SK-N-SH treated with all-trans-retinoic acid at 6 μM for 48 hours (cell line): ENCODE measurements around the gene KRTAP21-1.

Source experiments
- ARNTL ChIP-seq: fragments of 450-650 bp; formaldehyde crosslinking; IDR thresholded peaks from 2 replicates; pipeline ENCODE4 v1.5.0; 2020; ENCODE audit warnings: low read depth, mild to moderate bottlenecking, moderate library complexity, borderline replicate concordance
- CREB5 ChIP-seq: fragments of 250-450 bp; sonication (Bioruptor Pico); IDR thresholded peaks from 2 replicates; pipeline ENCODE4 v1.5.1; 2020; ENCODE audit warnings: low read depth, mild to moderate bottlenecking, moderate library complexity
- ESRRG ChIP-seq: fragments of 250-450 bp; sonication (Bioruptor Pico); IDR thresholded peaks from 2 replicates; pipeline ENCODE4 v1.6.1; 2021; ENCODE audit warnings: mild to moderate bottlenecking
- OSR1 ChIP-seq: fragments of 250-450 bp; sonication (Bioruptor Pico); IDR thresholded peaks from 2 replicates; pipeline ENCODE4 v1.8.0; 2022; ENCODE audit warnings: moderate library complexity, mild to moderate bottlenecking, inconsistent platforms
- PATZ1 ChIP-seq: fragments of 250-450 bp; sonication (Bioruptor Pico); IDR thresholded peaks from 2 replicates; pipeline ENCODE4 v1.8.0; 2020; ENCODE audit warnings: mild to moderate bottlenecking, moderate library complexity, borderline replicate concordance
- POU6F1 ChIP-seq: fragments of 250-450 bp; sonication (Bioruptor Pico); IDR thresholded peaks from 2 replicates; pipeline ENCODE4 v1.8.0; 2021; ENCODE audit warnings: low read depth, mild to moderate bottlenecking, moderate library complexity, borderline replicate concordance
- TSHZ2 ChIP-seq: fragments of 250-450 bp; sonication (Bioruptor Pico); IDR thresholded peaks from 2 replicates; pipeline ENCODE4 v1.5.0; 2020; ENCODE audit warnings: mild to moderate bottlenecking, moderate library complexity
- ZC3H10 ChIP-seq: fragments of 250-450 bp; sonication (Bioruptor Pico); IDR thresholded peaks from 2 replicates; pipeline ENCODE4 v1.5.1; 2021; ENCODE audit warnings: mild to moderate bottlenecking, moderate library complexity
- ZFP30 ChIP-seq: fragments of 450-650 bp; formaldehyde crosslinking; IDR thresholded peaks from 2 replicates; pipeline ENCODE4 v1.5.0; 2022; ENCODE audit warnings: mild to moderate bottlenecking, moderate library complexity
- ZNF565 ChIP-seq: fragments of 450-650 bp; formaldehyde crosslinking; conservative IDR thresholded peaks from 2 replicates; pipeline ENCODE4 v1.5.0; 2020; ENCODE audit warnings: low read depth, mild to moderate bottlenecking, moderate library complexity
- ZNF70 ChIP-seq: fragments of 450-650 bp; formaldehyde crosslinking; IDR thresholded peaks from 2 replicates; pipeline ENCODE4 v1.5.0; 2020; ENCODE audit warnings: mild to moderate bottlenecking, moderate library complexity

- TF ChIP-seq OSR1, result no peak
- no peak for TF ChIP-seq CREB5 (CRISPR knock-in tag)
- TF ChIP-seq ZC3H10 (CRISPR knock-in tag), result no peak
- no peak for TF ChIP-seq POU6F1
- no peak for TF ChIP-seq ZNF70 (CRISPR knock-in tag)
- TF ChIP-seq PATZ1, result no peak
- no peak for TF ChIP-seq ARNTL (CRISPR knock-in tag)
- no peak for TF ChIP-seq ZNF565 (CRISPR knock-in tag)
- no peak for TF ChIP-seq ESRRG (CRISPR knock-in tag)
- no peak for TF ChIP-seq ZFP30 (CRISPR knock-in tag)
- TF ChIP-seq TSHZ2 (CRISPR knock-in tag), result no peak
Observed at GRCh38 chr21:30714456-30714855, 40.8 kb downstream of the KRTAP21-1 start.
